KMS-11 (cell line): ENCODE results near the gene ITFG1.

Experiments used
- H2AFZ ChIP-seq: fragments of 200-600 bp; sonication (generic); 2 replicates; pipeline ENCODE4 v1.6.1; 2016; ENCODE audit warnings: antibody characterized with exemption, mixed run types, low read depth
- H3K27ac ChIP-seq: fragments of 200-600 bp; sonication (generic); 2 replicates; pipeline ENCODE4 v1.6.1; 2016; ENCODE audit warnings: mild to moderate bottlenecking, mixed run types
- H3K27me3 ChIP-seq: fragments of 200-600 bp; sonication (generic); 2 replicates; pipeline ENCODE4 v1.6.1; 2017; ENCODE audit warnings: mild to moderate bottlenecking, low read depth, mixed run types, moderate library complexity; ENCODE audit not compliant: insufficient read depth
- H3K36me3 ChIP-seq: fragments of 200-600 bp; sonication (generic); 2 replicates; pipeline ENCODE4 v1.6.1; 2017; ENCODE audit warnings: mild to moderate bottlenecking, mixed run types; ENCODE audit not compliant: insufficient read depth
- H3K4me1 ChIP-seq: fragments of 200-600 bp; sonication (generic); 2 replicates; pipeline ENCODE4 v1.6.1; 2016; ENCODE audit warnings: mild to moderate bottlenecking, low read depth, mixed run types; ENCODE audit not compliant: poor library complexity, severe bottlenecking
- H3K4me2 ChIP-seq: fragments of 200-600 bp; sonication (generic); 2 replicates; pipeline ENCODE4 v1.7.0; 2016; ENCODE audit warnings: mild to moderate bottlenecking, mixed run types
- H3K4me3 ChIP-seq: fragments of 200-600 bp; sonication (generic); IDR thresholded peaks from 2 replicates; pipeline ENCODE4 v1.6.1; 2017; ENCODE audit warnings: low read depth, low read length, mixed read lengths; ENCODE audit not compliant: insufficient read depth
- H3K79me2 ChIP-seq: fragments of 200-600 bp; sonication (generic); 2 replicates; pipeline ENCODE4 v1.6.1; 2016; ENCODE audit warnings: low read depth, mixed run types; ENCODE audit not compliant: insufficient read depth
- H3K9ac ChIP-seq: fragments of 200-600 bp; sonication (generic); 2 replicates; pipeline ENCODE4 v1.6.1; 2016; ENCODE audit warnings: mild to moderate bottlenecking, mixed run types
- H4K20me1 ChIP-seq: fragments of 200-600 bp; sonication (generic); 2 replicates; pipeline ENCODE4 v1.6.1; 2016; ENCODE audit warnings: mild to moderate bottlenecking, mixed run types; ENCODE audit not compliant: insufficient read depth
- TF ChIP-seq, protein P1 (sequence below): fragments of 200-600 bp; sonication (generic); conservative IDR thresholded peaks from 2 replicates; pipeline ENCODE4 v1.6.1; 2017; ENCODE audit warnings: low read depth, mild to moderate bottlenecking, antibody characterized with exemption, low read length, moderate library complexity, mixed read lengths

ITFG1 gene

DNA sequence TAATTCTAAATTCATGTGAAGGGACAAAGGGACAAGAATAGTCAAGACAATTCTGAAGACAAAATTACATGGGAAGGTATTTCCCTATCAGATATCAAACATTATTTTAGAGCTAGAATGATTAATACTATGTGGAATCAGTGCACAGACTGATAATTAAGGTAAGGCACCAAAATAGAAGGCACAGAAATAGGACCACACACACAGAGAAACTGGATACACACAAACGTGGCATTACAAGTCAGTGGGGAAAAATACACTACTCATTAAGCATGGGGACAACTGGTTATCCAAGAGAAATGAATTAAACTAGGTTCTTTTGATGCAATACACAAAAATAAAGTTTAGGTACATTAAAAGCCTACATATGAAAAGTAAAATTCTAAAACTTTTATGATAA, 184.3 kb downstream of the ITFG1 start:
- Histone ChIP-seq H4K20me1 (no peaks in the 10 kb centered on the region), H3K36me3 (no peaks in the 10 kb centered on the region), H3K4me2 (no peak overlapping the region), H2AFZ (no peak overlapping the region), H3K4me3 (no peak overlapping the region), H3K27ac (no peak overlapping the region), H3K27me3 (no peaks in the 10 kb centered on the region), H3K79me2 (no peaks in the 10 kb centered on the region), H3K4me1 (no peaks in the 10 kb centered on the region), H3K9ac (no peak overlapping the region)
- TF ChIP-seq, protein P1, sequence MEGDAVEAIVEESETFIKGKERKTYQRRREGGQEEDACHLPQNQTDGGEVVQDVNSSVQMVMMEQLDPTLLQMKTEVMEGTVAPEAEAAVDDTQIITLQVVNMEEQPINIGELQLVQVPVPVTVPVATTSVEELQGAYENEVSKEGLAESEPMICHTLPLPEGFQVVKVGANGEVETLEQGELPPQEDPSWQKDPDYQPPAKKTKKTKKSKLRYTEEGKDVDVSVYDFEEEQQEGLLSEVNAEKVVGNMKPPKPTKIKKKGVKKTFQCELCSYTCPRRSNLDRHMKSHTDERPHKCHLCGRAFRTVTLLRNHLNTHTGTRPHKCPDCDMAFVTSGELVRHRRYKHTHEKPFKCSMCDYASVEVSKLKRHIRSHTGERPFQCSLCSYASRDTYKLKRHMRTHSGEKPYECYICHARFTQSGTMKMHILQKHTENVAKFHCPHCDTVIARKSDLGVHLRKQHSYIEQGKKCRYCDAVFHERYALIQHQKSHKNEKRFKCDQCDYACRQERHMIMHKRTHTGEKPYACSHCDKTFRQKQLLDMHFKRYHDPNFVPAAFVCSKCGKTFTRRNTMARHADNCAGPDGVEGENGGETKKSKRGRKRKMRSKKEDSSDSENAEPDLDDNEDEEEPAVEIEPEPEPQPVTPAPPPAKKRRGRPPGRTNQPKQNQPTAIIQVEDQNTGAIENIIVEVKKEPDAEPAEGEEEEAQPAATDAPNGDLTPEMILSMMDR = no peak

DNA sequence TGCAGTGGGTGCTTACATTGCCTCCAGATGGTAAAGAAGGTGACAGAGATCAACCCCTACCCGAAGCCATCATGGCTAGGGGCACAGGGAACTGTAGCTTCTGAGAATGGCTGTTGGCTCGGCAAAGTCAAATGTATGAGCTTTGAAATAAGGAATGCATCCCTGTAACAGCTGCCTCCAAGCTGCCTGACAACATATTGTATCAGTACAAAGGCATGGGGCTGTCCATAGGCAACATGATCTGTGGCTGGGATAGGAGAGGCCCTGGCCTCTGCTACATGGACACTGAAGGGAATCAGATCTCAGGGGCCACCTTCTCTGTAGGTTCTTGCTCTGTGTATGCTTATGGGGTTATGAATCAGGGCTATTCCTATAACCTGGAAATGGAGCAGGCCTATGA, 197.9 kb downstream of the ITFG1 start:
- no peaks in the 10 kb centered on the region for H3K27me3 ChIP-seq
- no peaks in the 10 kb centered on the region for H3K36me3 ChIP-seq
- H3K27ac ChIP-seq = no peak overlapping the region
- H4K20me1 ChIP-seq = no peaks in the 10 kb centered on the region
- H3K9ac ChIP-seq = no peak overlapping the region
- H2AFZ ChIP-seq = no peak overlapping the region
- no peak overlapping the region for H3K4me2 ChIP-seq
- TF ChIP-seq, protein P1 = no peak
- no peak overlapping the region for H3K4me3 ChIP-seq
- no peaks in the 10 kb centered on the region for H3K4me1 ChIP-seq
- no peaks in the 10 kb centered on the region for H3K79me2 ChIP-seq

DNA sequence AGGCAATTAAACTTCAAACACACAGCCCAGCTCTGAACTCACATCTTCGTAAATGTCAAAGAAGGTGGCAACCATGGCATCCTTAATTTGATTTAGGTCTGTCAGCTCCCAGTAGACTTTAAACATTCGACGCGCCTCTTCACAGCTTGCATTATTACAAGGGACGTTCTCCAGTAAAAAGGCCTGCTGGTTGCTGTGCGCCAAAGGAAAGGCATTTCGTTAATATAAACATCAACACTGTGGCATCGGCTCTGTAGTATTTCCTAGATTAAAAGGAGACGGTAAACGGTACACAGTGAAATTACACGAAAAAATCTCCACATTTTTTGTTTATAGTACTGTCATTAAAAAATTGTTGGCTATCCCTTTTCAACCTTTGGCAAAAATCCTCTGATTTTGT, 200.4 kb downstream of the ITFG1 start:
- Histone ChIP-seq H3K27ac (no peak overlapping the region), H3K27me3 (no peaks in the 10 kb centered on the region), H4K20me1 (no peaks in the 10 kb centered on the region), H2AFZ (no peak overlapping the region), H3K4me2 (no peak overlapping the region), H3K36me3 (no peaks in the 10 kb centered on the region), H3K9ac (no peak overlapping the region), H3K79me2 (no peaks in the 10 kb centered on the region), H3K4me1 (no peaks in the 10 kb centered on the region), H3K4me3 (no peak overlapping the region)
- TF ChIP-seq, protein P1 = no peak

DNA sequence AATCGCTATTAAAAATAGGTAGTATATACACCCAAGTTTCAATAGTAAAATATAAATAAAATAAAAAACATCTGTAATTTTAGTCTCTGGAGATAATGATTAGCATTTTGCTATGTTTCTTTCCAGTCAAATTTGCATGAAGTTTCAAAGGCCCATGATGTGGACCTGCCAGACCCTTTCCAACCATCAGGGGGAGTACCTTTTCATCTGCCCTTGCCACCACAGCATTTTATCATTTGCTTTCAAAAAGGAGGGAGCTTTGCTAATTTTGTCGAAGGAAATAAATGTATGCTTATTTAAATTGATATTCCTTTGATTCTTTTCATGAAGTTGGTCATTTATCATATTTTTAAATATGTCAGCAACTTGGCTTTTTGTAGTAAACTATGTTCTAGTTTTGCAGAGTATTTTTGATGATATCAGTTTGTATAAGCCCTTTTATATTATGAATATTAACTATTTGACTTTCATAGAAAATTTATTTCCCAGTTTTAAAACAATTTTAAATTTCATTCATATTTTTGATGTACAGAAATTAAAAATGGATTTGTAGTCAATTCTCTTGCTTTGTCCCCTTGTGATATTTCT, 201.9 kb downstream of the ITFG1 start:
- TF ChIP-seq, protein P1 = peak; percentile 35

More for the DNA sequence above, 201.9 kb downstream of the ITFG1 start:
- H3K27me3 ChIP-seq = no peaks in the 10 kb centered on the region
- no peak overlapping the region for H3K27ac ChIP-seq
- no peaks in the 10 kb centered on the region for H3K79me2 ChIP-seq
- no peaks in the 10 kb centered on the region for H3K4me1 ChIP-seq
- H3K4me3 ChIP-seq = no peak overlapping the region
- H3K9ac ChIP-seq = no peak overlapping the region
- H3K4me2 ChIP-seq = no peak overlapping the region
- H3K36me3 ChIP-seq = no peaks in the 10 kb centered on the region
- H4K20me1 ChIP-seq = no peaks in the 10 kb centered on the region
- no peak overlapping the region for H2AFZ ChIP-seq
